ENCODE measurements around the gene GPR37L1.
"Not testable (repeated sequence)": the region's sequence is repeated elsewhere in the genome, so short reads cannot be mapped to it uniquely, and the experiment has no call there.

Gene GPR37L1

GRCh38 chr1:202107801-202108731 lies 14.7 kb upstream of the GPR37L1 start:
- Histone ChIP-seq H3K4me3 (ENCODE audit: low read depth in 1 of 2, low read length in 2 of 2) (peak overlapping the region in 1 of 2 donors; percentile 10), H3K27me3 (ENCODE audit: control insufficient read depth in 1 of 2, insufficient read depth in 2 of 2, low read length in 2 of 2) (no peaks in the 10 kb centered on the region), H3K9me3 (ENCODE audit: control insufficient read depth in 1 of 2, low read length in 2 of 2) (no peaks in the 10 kb centered on the region), H3K36me3 (ENCODE audit: control insufficient read depth in 1 of 2, insufficient read depth in 2 of 2, low read length in 2 of 2) (no peaks in the 10 kb centered on the region), H3K9ac (ENCODE audit: low read depth in 1 of 2, low read length in 2 of 2) (peak overlapping the region; percentile 79 to 95), H3K27ac (ENCODE audit: low read depth, low read length) (peak overlapping the region; percentile 98), H3K4me1 (ENCODE audit: control insufficient read depth in 1 of 2, insufficient read depth in 2 of 2, low read length in 2 of 2) (peaks cover 45 to 54% of the 10 kb centered on the region in 2 donors)

GRCh38 chr1:202110977-202111376 lies 11.7 kb upstream of the GPR37L1 start:
- Histone ChIP-seq H3K4me3 (ENCODE audit: low read depth in 1 of 2, low read length in 2 of 2) (no peak overlapping the region), H3K27me3 (ENCODE audit: control insufficient read depth in 1 of 2, insufficient read depth in 2 of 2, low read length in 2 of 2) (no peaks in the 10 kb centered on the region), H3K9ac (ENCODE audit: low read depth in 1 of 2, low read length in 2 of 2) (peak overlapping the region in 1 of 2 donors; percentile 10), H3K9me3 (ENCODE audit: control insufficient read depth in 1 of 2, low read length in 2 of 2) (no peaks in the 10 kb centered on the region), H3K4me1 (ENCODE audit: control insufficient read depth in 1 of 2, insufficient read depth in 2 of 2, low read length in 2 of 2) (peaks cover 53 to 60% of the 10 kb centered on the region in 2 donors), H3K36me3 (ENCODE audit: control insufficient read depth in 1 of 2, insufficient read depth in 2 of 2, low read length in 2 of 2) (no peaks in the 10 kb centered on the region), H3K27ac (ENCODE audit: low read depth, low read length) (no peak overlapping the region)

GRCh38 chr1:202111589-202111988 lies 11.1 kb upstream of the GPR37L1 start:
- not testable (repeated sequence) for H3K4me3 ChIP-seq (ENCODE audit: low read depth in 1 of 2, low read length in 2 of 2); H3K9me3 ChIP-seq (ENCODE audit: control insufficient read depth in 1 of 2, low read length in 2 of 2); H3K36me3 ChIP-seq (ENCODE audit: control insufficient read depth in 1 of 2, insufficient read depth in 2 of 2, low read length in 2 of 2); H3K27me3 ChIP-seq (ENCODE audit: control insufficient read depth in 1 of 2, insufficient read depth in 2 of 2, low read length in 2 of 2); H3K9ac ChIP-seq (ENCODE audit: low read depth in 1 of 2, low read length in 2 of 2); H3K27ac ChIP-seq (ENCODE audit: low read depth, low read length)
- H3K4me1 ChIP-seq (ENCODE audit: control insufficient read depth in 1 of 2, insufficient read depth in 2 of 2, low read length in 2 of 2), result peaks cover 50 to 56% of the 10 kb centered on the region in 2 donors

GRCh38 chr1:202112859-202113689 lies 9.6 kb upstream of the GPR37L1 start:
- Histone ChIP-seq H3K9ac (ENCODE audit: low read depth in 1 of 2, low read length in 2 of 2) (peak overlapping the region; percentile 26), H3K4me3 (ENCODE audit: low read depth in 1 of 2, low read length in 2 of 2) (no peak overlapping the region), H3K9me3 (ENCODE audit: control insufficient read depth in 1 of 2, low read length in 2 of 2) (no peaks in the 10 kb centered on the region), H3K27ac (ENCODE audit: low read depth, low read length) (peak overlapping the region; percentile 4), H3K36me3 (ENCODE audit: control insufficient read depth in 1 of 2, insufficient read depth in 2 of 2, low read length in 2 of 2) (no peaks in the 10 kb centered on the region), H3K4me1 (ENCODE audit: control insufficient read depth in 1 of 2, insufficient read depth in 2 of 2, low read length in 2 of 2) (peaks cover 39 to 43% of the 10 kb centered on the region in 2 donors), H3K27me3 (ENCODE audit: control insufficient read depth in 1 of 2, insufficient read depth in 2 of 2, low read length in 2 of 2) (no peaks in the 10 kb centered on the region)

GRCh38 chr1:202113690-202114300 lies 8.9 kb upstream of the GPR37L1 start:
- Histone ChIP-seq H3K4me1 (ENCODE audit: control insufficient read depth in 1 of 2, insufficient read depth in 2 of 2, low read length in 2 of 2) (peaks cover 41 to 43% of the 10 kb centered on the region in 2 donors), H3K36me3 (ENCODE audit: control insufficient read depth in 1 of 2, insufficient read depth in 2 of 2, low read length in 2 of 2) (no peaks in the 10 kb centered on the region), H3K27ac (ENCODE audit: low read depth, low read length) (peak overlapping the region; percentile 4), H3K4me3 (ENCODE audit: low read depth in 1 of 2, low read length in 2 of 2) (no peak overlapping the region), H3K27me3 (ENCODE audit: control insufficient read depth in 1 of 2, insufficient read depth in 2 of 2, low read length in 2 of 2) (no peaks in the 10 kb centered on the region), H3K9ac (ENCODE audit: low read depth in 1 of 2, low read length in 2 of 2) (peak overlapping the region in 1 of 2 donors; percentile 51), H3K9me3 (ENCODE audit: control insufficient read depth in 1 of 2, low read length in 2 of 2) (no peaks in the 10 kb centered on the region)

GRCh38 chr1:202116287-202116686 lies 6.4 kb upstream of the GPR37L1 start:
- H3K27ac ChIP-seq (ENCODE audit: low read depth, low read length), result no peak overlapping the region
- H3K9me3 ChIP-seq (ENCODE audit: control insufficient read depth in 1 of 2, low read length in 2 of 2), result no peaks in the 10 kb centered on the region
- no peak overlapping the region for H3K9ac ChIP-seq (ENCODE audit: low read depth in 1 of 2, low read length in 2 of 2)
- H3K27me3 ChIP-seq (ENCODE audit: control insufficient read depth in 1 of 2, insufficient read depth in 2 of 2, low read length in 2 of 2), result no peaks in the 10 kb centered on the region
- H3K36me3 ChIP-seq (ENCODE audit: control insufficient read depth in 1 of 2, insufficient read depth in 2 of 2, low read length in 2 of 2), result no peaks in the 10 kb centered on the region
- peaks cover 29 to 31% of the 10 kb centered on the region in 2 donors for H3K4me1 ChIP-seq (ENCODE audit: control insufficient read depth in 1 of 2, insufficient read depth in 2 of 2, low read length in 2 of 2)
- H3K4me3 ChIP-seq (ENCODE audit: low read depth in 1 of 2, low read length in 2 of 2), result no peak overlapping the region

- Histone ChIP-seq H3K27me3 (ENCODE audit: control insufficient read depth in 1 of 2, insufficient read depth in 2 of 2, low read length in 2 of 2) (no peaks in the 10 kb centered on the region), H3K4me1 (ENCODE audit: control insufficient read depth in 1 of 2, insufficient read depth in 2 of 2, low read length in 2 of 2) (peaks cover 26 to 27% of the 10 kb centered on the region in 2 donors), H3K9me3 (ENCODE audit: control insufficient read depth in 1 of 2, low read length in 2 of 2) (no peaks in the 10 kb centered on the region), H3K27ac (ENCODE audit: low read depth, low read length) (peak overlapping the region; percentile 42), H3K36me3 (ENCODE audit: control insufficient read depth in 1 of 2, insufficient read depth in 2 of 2, low read length in 2 of 2) (no peaks in the 10 kb centered on the region), H3K4me3 (ENCODE audit: low read depth in 1 of 2, low read length in 2 of 2) (no peak overlapping the region), H3K9ac (ENCODE audit: low read depth in 1 of 2, low read length in 2 of 2) (peak overlapping the region; percentile 35 to 38)
Observed at GRCh38 chr1:202117898-202118371, 4.8 kb upstream of the GPR37L1 start.

GRCh38 chr1:202121006-202121405 lies 1.7 kb upstream of the GPR37L1 start:
- Histone ChIP-seq H3K4me3 (ENCODE audit: low read depth in 1 of 2, low read length in 2 of 2) (no peak overlapping the region), H3K36me3 (ENCODE audit: control insufficient read depth in 1 of 2, insufficient read depth in 2 of 2, low read length in 2 of 2) (no peaks in the 10 kb centered on the region), H3K27ac (ENCODE audit: low read depth, low read length) (no peak overlapping the region), H3K9ac (ENCODE audit: low read depth in 1 of 2, low read length in 2 of 2) (no peak overlapping the region), H3K4me1 (ENCODE audit: control insufficient read depth in 1 of 2, insufficient read depth in 2 of 2, low read length in 2 of 2) (peaks cover 4 to 10% of the 10 kb centered on the region in 2 donors), H3K27me3 (ENCODE audit: control insufficient read depth in 1 of 2, insufficient read depth in 2 of 2, low read length in 2 of 2) (no peaks in the 10 kb centered on the region), H3K9me3 (ENCODE audit: control insufficient read depth in 1 of 2, low read length in 2 of 2) (no peaks in the 10 kb centered on the region)

GRCh38 chr1:202123336-202123813 lies 658 bp downstream of the GPR37L1 start:
- H3K4me3 ChIP-seq (ENCODE audit: low read depth in 1 of 2, low read length in 2 of 2), result no peak overlapping the region

More at GRCh38 chr1:202123336-202123813, 658 bp downstream of the GPR37L1 start:
- Histone ChIP-seq H3K9me3 (ENCODE audit: control insufficient read depth in 1 of 2, low read length in 2 of 2) (no peaks in the 10 kb centered on the region), H3K27me3 (ENCODE audit: control insufficient read depth in 1 of 2, insufficient read depth in 2 of 2, low read length in 2 of 2) (no peaks in the 10 kb centered on the region), H3K36me3 (ENCODE audit: control insufficient read depth in 1 of 2, insufficient read depth in 2 of 2, low read length in 2 of 2) (no peaks in the 10 kb centered on the region), H3K9ac (ENCODE audit: low read depth in 1 of 2, low read length in 2 of 2) (no peak overlapping the region), H3K4me1 (ENCODE audit: control insufficient read depth in 1 of 2, insufficient read depth in 2 of 2, low read length in 2 of 2) (peaks cover 4% of the 10 kb centered on the region in 2 donors), H3K27ac (ENCODE audit: low read depth, low read length) (no peak overlapping the region)

All from duodenal mucosa (tissue), 2 donors.